GM12875 (cell line): ENCODE results near the gene NHERF1.

Experiments used
- H3K4me3 ChIP-seq: one replicate; pipeline ENCODE4 v1.5.1; 2011; ENCODE audit warnings: low read depth, low read length, control low read depth
- CTCF ChIP-seq: IDR thresholded peaks from 2 replicates; pipeline ENCODE4 v1.5.1; 2011; ENCODE audit warnings: low read depth, mild to moderate bottlenecking, control low read depth, inconsistent platforms, low read length, moderate library complexity, borderline replicate concordance; ENCODE audit not compliant: insufficient read depth

The NHERF1 gene

GRCh38 chr17:74761931-74762330 is 13.5 kb downstream of the NHERF1 start:
- TF ChIP-seq CTCF: no peak
- H3K4me3 ChIP-seq: no peak overlapping the region

GRCh38 chr17:74763565-74764387 is 15.3 kb downstream of the NHERF1 start:
- no peak for TF ChIP-seq CTCF
- no peak overlapping the region for H3K4me3 ChIP-seq

GRCh38 chr17:74764751-74765286 is 16.4 kb downstream of the NHERF1 start:
- H3K4me3 ChIP-seq: no peak overlapping the region
- TF ChIP-seq CTCF: no peak

- no peak overlapping the region for H3K4me3 ChIP-seq
- no peak for TF ChIP-seq CTCF
These were observed 18.0 kb downstream of the NHERF1 start for GRCh38 chr17:74766413-74766812.

GRCh38 chr17:74767111-74767516 is 18.7 kb downstream of the NHERF1 start:
- no peak for TF ChIP-seq CTCF
- no peak overlapping the region for H3K4me3 ChIP-seq

GRCh38 chr17:74768069-74768762 is 19.8 kb downstream of the NHERF1 start:
- no peak overlapping the region for H3K4me3 ChIP-seq
- TF ChIP-seq CTCF: no peak
